GM12878 (cell line): ENCODE results near the gene PTPRC. TPM values are rescaled to one million over a fixed set of nuclear protein-coding genes. Genes with fewer than 3 reads are reported as not detected.

Source experiments
- ATF7 ChIP-seq: fragments of 450-650 bp; IDR thresholded peaks from 2 replicates; pipeline ENCODE4 v1.6.1; 2016; ENCODE audit warnings: low read depth, mild to moderate bottlenecking
- BHLHE40 ChIP-seq, 2 experiments: fragments of 450-650 bp in 1 of 2; IDR thresholded peaks; 2 replicates each; pipeline ENCODE4 v1.6.1; 2011 to 2017; ENCODE audit warnings: low read depth in 2 of 2, borderline replicate concordance in 1 of 2, improper control_type of control experiment in 1 of 2, low read length in 1 of 2, mild to moderate bottlenecking in 1 of 2
- BMI1 ChIP-seq: fragments of 450-650 bp; IDR thresholded peaks from 2 replicates; pipeline ENCODE4 v1.6.1; 2016; ENCODE audit warnings: mild to moderate bottlenecking, moderate library complexity, borderline replicate concordance
- CBFB ChIP-seq: IDR thresholded peaks from 2 replicates; pipeline ENCODE4 v1.6.1; 2016; ENCODE audit warnings: antibody characterized with exemption, low read depth
- CBX5 ChIP-seq: sonication (generic); IDR thresholded peaks from 2 replicates; pipeline ENCODE4 v1.6.1; 2016; ENCODE audit warnings: low read depth, moderate library complexity, mild to moderate bottlenecking, inconsistent platforms
- CUX1 ChIP-seq: IDR thresholded peaks from 2 replicates; pipeline ENCODE4 v1.6.1; 2012; ENCODE audit warnings: improper control_type of control experiment, low read depth, low read length; ENCODE audit not compliant: insufficient replicate concordance
- EGR1 ChIP-seq, 2 experiments: IDR thresholded peaks; 1 replicate in 1 of 2; 2 replicates in 1 of 2; pipeline ENCODE4 v1.6.1; 2011 to 2012; ENCODE audit warnings: low read depth in 2 of 2, low read length in 2 of 2, borderline replicate concordance in 1 of 2, mild to moderate bottlenecking in 1 of 2, moderate library complexity in 1 of 2
- JUNB ChIP-seq: IDR thresholded peaks from 2 replicates; pipeline ENCODE4 v1.6.1; 2016; ENCODE audit warnings: antibody characterized with exemption, mild to moderate bottlenecking
- MYB ChIP-seq: fragments of 150-350 bp; IDR thresholded peaks from 2 replicates; pipeline ENCODE4 v1.6.1; 2014; ENCODE audit warnings: mild to moderate bottlenecking, low read depth, low read length, borderline replicate concordance
- SMARCA5 ChIP-seq: fragments of 450-650 bp; IDR thresholded peaks from 2 replicates; pipeline ENCODE4 v1.6.1; 2017; ENCODE audit warnings: mild to moderate bottlenecking
- STAT3 ChIP-seq: IDR thresholded peaks from 2 replicates; pipeline ENCODE4 v1.6.1; 2011; ENCODE audit warnings: low read depth, low read length, improper control_type of control experiment
- USF1 ChIP-seq: IDR thresholded peaks from 2 replicates; pipeline ENCODE4 v1.6.1; 2011; ENCODE audit warnings: borderline replicate concordance, low read depth, mild to moderate bottlenecking, moderate library complexity, mixed read lengths, low read length; ENCODE audit not compliant: insufficient read depth; ENCODE audit errors: extremely low read length
- polyA plus RNA-seq, 11 experiments: library from polyadenylated mRNA; depleted of rRNA in 4 of 11; unstranded in 6 of 11; stranded (reverse) in 5 of 11; fragments of >200 nt; fragmentation: Nextera tagmentation in 4 of 11; fragmentation: Illumina TruSeq in 1 of 11; extraction: Ambion mirVana in 4 of 11; extraction: Trizol in 1 of 11; gene quantifications; 1 replicate in 1 of 11; 2 replicates in 10 of 11; pipeline versions ENCODE4 v1.2.1 to v1.2.3, GENCODE V29; 2011 to 2016; ENCODE audit warnings: inconsistent platforms in 2 of 11, missing spikeins in 2 of 11, low read depth in 1 of 11
- total RNA-seq, 4 experiments: library from RNA; depleted of rRNA in 3 of 4; stranded (reverse); fragments of >200 nt in 3 of 4; fragmentation: Illumina TruSeq in 1 of 4; extraction: Trizol in 1 of 4; gene quantifications; 2 replicates each; pipeline versions ENCODE4 v1.2.1 to v1.2.3, GENCODE V29; 2013 to 2021

The PTPRC gene
- total and polyA plus RNA-seq, 10 of the 15 experiments (the other 5 are each of a cell fraction or from before 2014, with no cell fraction given): 72.9 to 221 (median 118) TPM

DNA sequence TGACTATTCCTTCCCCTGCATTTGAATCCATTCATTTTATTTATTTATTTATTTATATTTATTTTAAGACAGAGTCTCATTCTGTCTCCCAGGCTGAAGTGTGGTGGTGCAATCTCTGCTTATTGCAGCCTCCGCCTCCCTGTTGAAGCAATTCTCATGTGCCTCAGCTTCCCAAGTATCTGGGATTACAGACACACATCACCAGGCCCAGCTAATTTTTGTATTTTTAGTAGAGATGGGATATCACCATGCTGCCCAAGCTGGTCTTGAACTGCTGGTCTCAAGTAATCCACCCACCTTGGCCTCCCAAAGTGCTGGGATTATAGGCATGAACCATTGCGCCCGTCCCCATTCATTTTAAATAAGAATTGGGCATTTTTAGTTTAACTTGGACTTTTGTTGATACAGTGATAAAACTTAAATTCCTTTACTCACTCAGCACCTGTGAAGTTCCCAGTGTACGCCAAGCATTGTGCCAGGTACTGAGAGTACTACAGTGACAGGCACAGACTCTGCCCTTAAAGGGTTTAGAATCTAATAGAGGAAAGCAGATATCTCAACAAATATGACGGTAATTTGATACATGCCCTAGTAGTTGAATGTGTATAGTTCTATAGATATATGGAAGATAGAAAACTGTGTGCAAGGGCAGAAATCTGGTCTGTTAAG is 90.5 kb downstream of the PTPRC start (continued):
- TF ChIP-seq CUX1: no peak
- TF ChIP-seq SMARCA5: no peak
- no peak for TF ChIP-seq CBX5
- no peak for TF ChIP-seq CBFB
- TF ChIP-seq ATF7: no peak
- no peak for TF ChIP-seq JUNB
- no peak for TF ChIP-seq BHLHE40 (IDR thresholded peaks at IDR 0.05; ENCODE audit: borderline replicate concordance in 1 of 2, low read depth in 2 of 2, low read length in 1 of 2)
- TF ChIP-seq BMI1: no peak
- TF ChIP-seq USF1: no peak
- no peak for TF ChIP-seq MYB
- no peak for TF ChIP-seq STAT3
- no peak for TF ChIP-seq EGR1 (IDR thresholded peaks at IDR 0.05; ENCODE audit: borderline replicate concordance in 1 of 2, low read depth in 2 of 2, low read length in 2 of 2)
